Measurements from ENCODE around the gene TBC1D22B.
A peak's percentile ranks its signal among the peaks of the same experiment; 100 is the strongest.

- TF ChIP-seq CTCF (IDR thresholded peaks at IDR 0.05): peak in 1 of 3 experiments; percentile 23
- TF ChIP-seq POLR2AphosphoS5 (IDR thresholded peaks at IDR 0.05): no peak
These were observed 57.0 kb downstream of the TBC1D22B start for GRCh38 chr6:37314487-37315156.
